ENCODE data around the gene CLDN10. TPM values are rescaled to one million over a fixed set of nuclear protein-coding genes. Genes with fewer than 3 reads are reported as not detected.

CLDN10 gene
- total and polyA plus RNA-seq, 2 of the 8 experiments (the other 6 are each of a cell fraction or from before 2014, with no cell fraction given): 41.2 to 43.6 TPM

DNA sequence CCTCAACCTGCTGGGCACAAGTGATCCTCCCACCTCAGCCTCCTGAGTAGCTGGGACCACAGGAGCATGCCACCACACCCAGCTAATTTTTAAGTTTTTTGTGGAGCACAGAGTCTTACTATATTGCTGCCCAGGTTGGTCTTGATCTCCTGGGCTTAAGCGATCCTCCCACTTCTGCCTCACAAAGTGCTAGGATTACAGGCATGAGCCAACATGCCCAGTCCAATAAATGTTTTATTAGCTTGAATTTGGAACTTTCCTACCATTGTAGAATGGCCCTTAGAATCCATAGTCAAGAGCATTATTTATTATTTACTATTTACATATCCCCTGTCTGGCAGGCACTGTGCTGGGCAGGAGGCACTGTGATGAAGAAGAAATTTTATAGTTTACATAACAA is 39.6 kb upstream of the CLDN10 start (continued):
- TF ChIP-seq, protein P1, sequence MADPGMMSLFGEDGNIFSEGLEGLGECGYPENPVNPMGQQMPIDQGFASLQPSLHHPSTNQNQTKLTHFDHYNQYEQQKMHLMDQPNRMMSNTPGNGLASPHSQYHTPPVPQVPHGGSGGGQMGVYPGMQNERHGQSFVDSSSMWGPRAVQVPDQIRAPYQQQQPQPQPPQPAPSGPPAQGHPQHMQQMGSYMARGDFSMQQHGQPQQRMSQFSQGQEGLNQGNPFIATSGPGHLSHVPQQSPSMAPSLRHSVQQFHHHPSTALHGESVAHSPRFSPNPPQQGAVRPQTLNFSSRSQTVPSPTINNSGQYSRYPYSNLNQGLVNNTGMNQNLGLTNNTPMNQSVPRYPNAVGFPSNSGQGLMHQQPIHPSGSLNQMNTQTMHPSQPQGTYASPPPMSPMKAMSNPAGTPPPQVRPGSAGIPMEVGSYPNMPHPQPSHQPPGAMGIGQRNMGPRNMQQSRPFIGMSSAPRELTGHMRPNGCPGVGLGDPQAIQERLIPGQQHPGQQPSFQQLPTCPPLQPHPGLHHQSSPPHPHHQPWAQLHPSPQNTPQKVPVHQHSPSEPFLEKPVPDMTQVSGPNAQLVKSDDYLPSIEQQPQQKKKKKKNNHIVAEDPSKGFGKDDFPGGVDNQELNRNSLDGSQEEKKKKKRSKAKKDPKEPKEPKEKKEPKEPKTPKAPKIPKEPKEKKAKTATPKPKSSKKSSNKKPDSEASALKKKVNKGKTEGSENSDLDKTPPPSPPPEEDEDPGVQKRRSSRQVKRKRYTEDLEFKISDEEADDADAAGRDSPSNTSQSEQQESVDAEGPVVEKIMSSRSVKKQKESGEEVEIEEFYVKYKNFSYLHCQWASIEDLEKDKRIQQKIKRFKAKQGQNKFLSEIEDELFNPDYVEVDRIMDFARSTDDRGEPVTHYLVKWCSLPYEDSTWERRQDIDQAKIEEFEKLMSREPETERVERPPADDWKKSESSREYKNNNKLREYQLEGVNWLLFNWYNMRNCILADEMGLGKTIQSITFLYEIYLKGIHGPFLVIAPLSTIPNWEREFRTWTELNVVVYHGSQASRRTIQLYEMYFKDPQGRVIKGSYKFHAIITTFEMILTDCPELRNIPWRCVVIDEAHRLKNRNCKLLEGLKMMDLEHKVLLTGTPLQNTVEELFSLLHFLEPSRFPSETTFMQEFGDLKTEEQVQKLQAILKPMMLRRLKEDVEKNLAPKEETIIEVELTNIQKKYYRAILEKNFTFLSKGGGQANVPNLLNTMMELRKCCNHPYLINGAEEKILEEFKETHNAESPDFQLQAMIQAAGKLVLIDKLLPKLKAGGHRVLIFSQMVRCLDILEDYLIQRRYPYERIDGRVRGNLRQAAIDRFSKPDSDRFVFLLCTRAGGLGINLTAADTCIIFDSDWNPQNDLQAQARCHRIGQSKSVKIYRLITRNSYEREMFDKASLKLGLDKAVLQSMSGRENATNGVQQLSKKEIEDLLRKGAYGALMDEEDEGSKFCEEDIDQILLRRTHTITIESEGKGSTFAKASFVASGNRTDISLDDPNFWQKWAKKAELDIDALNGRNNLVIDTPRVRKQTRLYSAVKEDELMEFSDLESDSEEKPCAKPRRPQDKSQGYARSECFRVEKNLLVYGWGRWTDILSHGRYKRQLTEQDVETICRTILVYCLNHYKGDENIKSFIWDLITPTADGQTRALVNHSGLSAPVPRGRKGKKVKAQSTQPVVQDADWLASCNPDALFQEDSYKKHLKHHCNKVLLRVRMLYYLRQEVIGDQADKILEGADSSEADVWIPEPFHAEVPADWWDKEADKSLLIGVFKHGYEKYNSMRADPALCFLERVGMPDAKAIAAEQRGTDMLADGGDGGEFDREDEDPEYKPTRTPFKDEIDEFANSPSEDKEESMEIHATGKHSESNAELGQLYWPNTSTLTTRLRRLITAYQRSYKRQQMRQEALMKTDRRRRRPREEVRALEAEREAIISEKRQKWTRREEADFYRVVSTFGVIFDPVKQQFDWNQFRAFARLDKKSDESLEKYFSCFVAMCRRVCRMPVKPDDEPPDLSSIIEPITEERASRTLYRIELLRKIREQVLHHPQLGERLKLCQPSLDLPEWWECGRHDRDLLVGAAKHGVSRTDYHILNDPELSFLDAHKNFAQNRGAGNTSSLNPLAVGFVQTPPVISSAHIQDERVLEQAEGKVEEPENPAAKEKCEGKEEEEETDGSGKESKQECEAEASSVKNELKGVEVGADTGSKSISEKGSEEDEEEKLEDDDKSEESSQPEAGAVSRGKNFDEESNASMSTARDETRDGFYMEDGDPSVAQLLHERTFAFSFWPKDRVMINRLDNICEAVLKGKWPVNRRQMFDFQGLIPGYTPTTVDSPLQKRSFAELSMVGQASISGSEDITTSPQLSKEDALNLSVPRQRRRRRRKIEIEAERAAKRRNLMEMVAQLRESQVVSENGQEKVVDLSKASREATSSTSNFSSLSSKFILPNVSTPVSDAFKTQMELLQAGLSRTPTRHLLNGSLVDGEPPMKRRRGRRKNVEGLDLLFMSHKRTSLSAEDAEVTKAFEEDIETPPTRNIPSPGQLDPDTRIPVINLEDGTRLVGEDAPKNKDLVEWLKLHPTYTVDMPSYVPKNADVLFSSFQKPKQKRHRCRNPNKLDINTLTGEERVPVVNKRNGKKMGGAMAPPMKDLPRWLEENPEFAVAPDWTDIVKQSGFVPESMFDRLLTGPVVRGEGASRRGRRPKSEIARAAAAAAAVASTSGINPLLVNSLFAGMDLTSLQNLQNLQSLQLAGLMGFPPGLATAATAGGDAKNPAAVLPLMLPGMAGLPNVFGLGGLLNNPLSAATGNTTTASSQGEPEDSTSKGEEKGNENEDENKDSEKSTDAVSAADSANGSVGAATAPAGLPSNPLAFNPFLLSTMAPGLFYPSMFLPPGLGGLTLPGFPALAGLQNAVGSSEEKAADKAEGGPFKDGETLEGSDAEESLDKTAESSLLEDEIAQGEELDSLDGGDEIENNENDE (IDR thresholded peaks at IDR 0.05; ENCODE audit: insufficient replicate concordance, low read length): no peak
- TF ChIP-seq, protein P2, sequence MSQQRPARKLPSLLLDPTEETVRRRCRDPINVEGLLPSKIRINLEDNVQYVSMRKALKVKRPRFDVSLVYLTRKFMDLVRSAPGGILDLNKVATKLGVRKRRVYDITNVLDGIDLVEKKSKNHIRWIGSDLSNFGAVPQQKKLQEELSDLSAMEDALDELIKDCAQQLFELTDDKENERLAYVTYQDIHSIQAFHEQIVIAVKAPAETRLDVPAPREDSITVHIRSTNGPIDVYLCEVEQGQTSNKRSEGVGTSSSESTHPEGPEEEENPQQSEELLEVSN (IDR thresholded peaks at IDR 0.05): no peak
- TF ChIP-seq, protein P3, sequence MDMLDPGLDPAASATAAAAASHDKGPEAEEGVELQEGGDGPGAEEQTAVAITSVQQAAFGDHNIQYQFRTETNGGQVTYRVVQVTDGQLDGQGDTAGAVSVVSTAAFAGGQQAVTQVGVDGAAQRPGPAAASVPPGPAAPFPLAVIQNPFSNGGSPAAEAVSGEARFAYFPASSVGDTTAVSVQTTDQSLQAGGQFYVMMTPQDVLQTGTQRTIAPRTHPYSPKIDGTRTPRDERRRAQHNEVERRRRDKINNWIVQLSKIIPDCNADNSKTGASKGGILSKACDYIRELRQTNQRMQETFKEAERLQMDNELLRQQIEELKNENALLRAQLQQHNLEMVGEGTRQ (IDR thresholded peaks at IDR 0.05; ENCODE audit: low read length): no peak
- TF ChIP-seq SIX5 (IDR thresholded peaks at IDR 0.05; ENCODE audit: low read depth, low read length) (no peak), POLR2AphosphoS5 (IDR thresholded peaks at IDR 0.05; ENCODE audit: low read depth, low read length) (no peak), POLR2A (IDR thresholded peaks at IDR 0.05; ENCODE audit: control extremely low read depth in 1 of 2, low read depth in 2 of 2, low read length in 2 of 2) (no peak)
